Muscle layer of duodenum (tissue), 2 donors: ENCODE data around the gene RAD52.
A peak's percentile ranks its signal among the peaks of the same experiment; 100 is the strongest.

ENCODE experiments used
- H3K27ac ChIP-seq: one replicate; pipeline ENCODE4 v1.7.0; 2013; ENCODE audit warnings: mild to moderate bottlenecking, low read length
- H3K27me3 ChIP-seq: one replicate; pipeline ENCODE4 v1.7.0; 2013; ENCODE audit warnings: low read depth, mild to moderate bottlenecking, control low read depth, low read length
- H3K36me3 ChIP-seq, 2 donors: one replicate each; pipeline ENCODE4 v1.7.0; 2013; ENCODE audit warnings: low read length in 2 of 2, control low read depth in 1 of 2, mild to moderate bottlenecking in 1 of 2; ENCODE audit not compliant: insufficient read depth in 2 of 2, control insufficient read depth in 1 of 2
- H3K4me1 ChIP-seq, 2 donors: one replicate each; pipeline ENCODE4 v1.7.0; 2013; ENCODE audit warnings: low read length in 2 of 2, mild to moderate bottlenecking in 2 of 2, control low read depth in 1 of 2, moderate library complexity in 1 of 2; ENCODE audit not compliant: insufficient read depth in 2 of 2, control insufficient read depth in 1 of 2
- H3K4me3 ChIP-seq, 2 donors: one replicate each; pipeline ENCODE4 v1.7.0; 2013; ENCODE audit warnings: low read length in 2 of 2, low read depth in 1 of 2, mild to moderate bottlenecking in 1 of 2
- H3K9me3 ChIP-seq, 2 donors: one replicate each; pipeline ENCODE4 v1.7.0; 2013; ENCODE audit warnings: low read length in 2 of 2, control low read depth in 1 of 2, mild to moderate bottlenecking in 1 of 2; ENCODE audit not compliant: control insufficient read depth in 1 of 2
- donor health status: healthy.

The RAD52 gene

DNA sequence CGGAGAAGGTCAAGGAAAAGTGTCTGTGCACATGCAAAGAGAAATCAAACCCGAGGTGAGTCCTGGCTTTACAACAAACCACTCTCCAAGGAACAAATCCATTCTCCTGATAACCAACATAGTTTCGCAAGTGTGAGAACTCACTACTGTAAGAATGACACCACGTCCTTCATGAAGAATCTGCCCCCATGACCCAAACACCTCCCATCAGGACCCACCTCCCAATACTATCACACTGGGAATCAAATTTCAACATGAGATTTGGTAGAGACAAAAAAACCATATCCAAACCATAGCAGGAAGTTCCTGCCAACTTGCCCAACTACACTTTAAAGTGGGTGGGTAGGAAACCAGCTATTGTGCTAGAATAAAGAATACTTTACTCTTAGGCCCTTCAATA, 39.2 kb upstream of the RAD52 start:
- Histone ChIP-seq H3K27me3 (no peaks in the 10 kb centered on the region), H3K36me3 (no peaks in the 10 kb centered on the region), H3K4me1 (peaks cover 12 to 19% of the 10 kb centered on the region in 2 donors), H3K4me3 (peak overlapping the region; percentile 74 to 80), H3K9me3 (no peaks in the 10 kb centered on the region), H3K27ac (peak overlapping the region; percentile 86)

DNA sequence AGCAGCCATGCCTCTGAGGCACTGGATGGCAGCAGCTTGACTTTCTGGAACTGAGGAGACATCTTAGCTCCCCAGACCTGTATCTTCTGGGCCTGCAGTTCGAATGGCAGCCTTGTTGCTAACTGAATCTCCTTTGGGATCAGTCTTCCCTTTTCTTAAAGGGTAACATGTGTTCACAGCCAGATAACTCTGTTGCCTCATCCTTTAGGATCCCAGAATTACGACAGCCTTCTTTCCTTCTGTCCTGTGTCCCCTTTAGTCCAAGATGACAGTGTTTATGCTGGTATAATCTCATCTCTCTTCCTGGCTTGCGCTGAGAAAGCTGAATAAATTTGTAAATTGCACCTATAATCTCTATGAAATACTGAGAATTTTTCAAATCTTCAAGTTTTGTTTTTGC, 32.5 kb upstream of the RAD52 start:
- no peaks in the 10 kb centered on the region for H3K4me1 ChIP-seq
- no peak overlapping the region for H3K27ac ChIP-seq
- no peaks in the 10 kb centered on the region for H3K27me3 ChIP-seq
- H3K4me3 ChIP-seq = no peak overlapping the region
- H3K9me3 ChIP-seq = no peaks in the 10 kb centered on the region
- no peaks in the 10 kb centered on the region for H3K36me3 ChIP-seq

DNA sequence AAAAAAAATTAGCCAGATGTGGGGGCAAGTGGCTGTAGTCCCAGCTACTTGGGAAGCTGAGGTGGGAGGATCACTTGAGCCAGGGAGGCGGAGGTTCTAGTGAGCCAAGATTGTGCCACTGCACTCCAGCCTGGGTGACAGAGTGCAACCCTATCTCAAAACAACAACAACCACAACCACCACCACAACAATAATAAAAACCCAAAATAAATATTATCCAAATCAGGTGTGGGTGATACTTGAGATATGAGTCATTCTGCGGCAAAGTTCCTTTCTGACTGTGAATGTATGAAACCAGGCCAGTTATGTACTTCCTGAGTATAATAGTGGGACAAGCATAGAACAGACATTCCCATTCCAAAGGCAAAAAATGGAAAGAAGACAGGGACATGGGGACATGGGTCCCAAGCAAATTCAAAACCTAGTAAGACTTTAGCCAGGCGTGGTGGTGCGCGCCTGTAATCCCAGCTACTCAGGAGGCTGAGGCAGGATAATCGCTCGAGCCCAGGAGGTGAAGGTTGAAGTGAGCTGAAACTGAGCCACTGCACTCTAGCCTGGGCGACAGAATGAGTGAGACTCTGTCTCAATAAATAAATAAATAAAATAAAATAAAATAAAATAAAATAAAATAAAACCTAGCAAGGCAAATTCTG, 31.8 kb upstream of the RAD52 start:
- no peak overlapping the region for H3K27ac ChIP-seq
- H3K9me3 ChIP-seq = no peaks in the 10 kb centered on the region
- H3K27me3 ChIP-seq = no peaks in the 10 kb centered on the region
- H3K4me3 ChIP-seq = no peak overlapping the region
- no peaks in the 10 kb centered on the region for H3K36me3 ChIP-seq
- H3K4me1 ChIP-seq = no peaks in the 10 kb centered on the region

DNA sequence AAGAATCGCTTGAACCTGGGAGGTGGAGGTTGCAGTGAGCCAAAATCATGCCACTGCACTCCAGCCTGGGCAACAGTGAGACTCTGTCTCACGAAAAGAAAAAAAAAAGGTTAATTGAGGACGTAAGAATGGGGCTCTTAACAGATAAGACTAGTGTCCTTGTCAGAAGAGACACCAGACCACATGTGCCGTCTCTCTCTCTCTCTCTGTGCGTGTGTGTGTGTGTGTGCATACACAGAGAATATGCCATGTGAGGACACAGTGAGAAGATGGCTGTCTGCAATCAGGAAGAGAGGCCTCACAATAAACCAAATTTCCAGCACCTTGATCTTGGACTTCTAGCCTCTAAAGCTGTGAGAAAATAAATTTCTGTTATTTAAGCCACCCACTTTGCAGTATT, 29.9 kb upstream of the RAD52 start:
- no peak overlapping the region for H3K4me3 ChIP-seq
- H3K9me3 ChIP-seq = no peaks in the 10 kb centered on the region
- no peak overlapping the region for H3K27ac ChIP-seq
- no peaks in the 10 kb centered on the region for H3K4me1 ChIP-seq
- no peaks in the 10 kb centered on the region for H3K36me3 ChIP-seq
- H3K27me3 ChIP-seq = no peaks in the 10 kb centered on the region

DNA sequence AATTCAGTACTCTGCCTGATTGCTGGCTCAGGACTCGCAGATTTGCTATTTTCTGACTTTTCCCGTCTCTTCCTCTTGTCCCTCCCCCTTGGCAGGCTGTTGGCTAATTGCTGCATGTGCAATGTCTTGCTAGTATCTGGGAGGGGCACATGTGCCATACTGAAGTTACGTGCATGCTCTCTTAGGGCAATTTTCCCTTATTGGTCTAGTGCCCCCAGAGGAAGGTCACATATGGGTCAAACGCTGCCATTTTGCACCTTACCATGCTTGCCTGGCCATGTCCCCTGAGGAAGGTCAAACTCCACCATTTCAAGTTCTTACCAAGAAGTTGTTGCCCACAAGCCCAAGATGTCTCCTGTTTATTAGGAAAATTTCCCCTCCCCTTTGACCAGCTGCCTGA, 27.7 kb upstream of the RAD52 start:
- Histone ChIP-seq H3K27me3 (no peaks in the 10 kb centered on the region), H3K36me3 (no peaks in the 10 kb centered on the region), H3K4me1 (no peaks in the 10 kb centered on the region)

DNA sequence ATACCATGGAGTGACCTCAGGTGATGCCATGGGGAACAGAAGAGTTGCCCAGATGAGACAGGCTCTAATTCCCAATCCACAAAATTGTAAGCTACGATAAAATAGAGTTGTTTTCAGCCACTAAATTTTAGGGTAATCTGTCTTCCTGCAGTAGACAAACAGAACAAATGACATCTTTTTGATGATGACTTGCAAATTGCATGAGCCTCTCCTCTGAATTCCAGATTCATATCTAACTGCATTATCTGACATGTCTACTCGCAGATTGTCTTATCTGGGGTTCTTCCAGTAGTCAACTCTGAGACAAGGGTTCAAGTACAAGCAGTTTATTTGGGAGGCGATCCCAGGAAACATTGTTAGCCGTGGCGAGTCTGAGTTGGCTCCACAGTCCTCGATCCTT, 27.1 kb upstream of the RAD52 start:
- H3K4me1 ChIP-seq = no peaks in the 10 kb centered on the region
- no peaks in the 10 kb centered on the region for H3K9me3 ChIP-seq
- H3K4me3 ChIP-seq = no peak overlapping the region
- H3K36me3 ChIP-seq = no peaks in the 10 kb centered on the region
- no peak overlapping the region for H3K27ac ChIP-seq
- H3K27me3 ChIP-seq = no peaks in the 10 kb centered on the region

More for the DNA sequence above, 27.7 kb upstream of the RAD52 start:
- Histone ChIP-seq H3K27ac (no peak overlapping the region), H3K9me3 (no peaks in the 10 kb centered on the region), H3K4me3 (no peak overlapping the region)

DNA sequence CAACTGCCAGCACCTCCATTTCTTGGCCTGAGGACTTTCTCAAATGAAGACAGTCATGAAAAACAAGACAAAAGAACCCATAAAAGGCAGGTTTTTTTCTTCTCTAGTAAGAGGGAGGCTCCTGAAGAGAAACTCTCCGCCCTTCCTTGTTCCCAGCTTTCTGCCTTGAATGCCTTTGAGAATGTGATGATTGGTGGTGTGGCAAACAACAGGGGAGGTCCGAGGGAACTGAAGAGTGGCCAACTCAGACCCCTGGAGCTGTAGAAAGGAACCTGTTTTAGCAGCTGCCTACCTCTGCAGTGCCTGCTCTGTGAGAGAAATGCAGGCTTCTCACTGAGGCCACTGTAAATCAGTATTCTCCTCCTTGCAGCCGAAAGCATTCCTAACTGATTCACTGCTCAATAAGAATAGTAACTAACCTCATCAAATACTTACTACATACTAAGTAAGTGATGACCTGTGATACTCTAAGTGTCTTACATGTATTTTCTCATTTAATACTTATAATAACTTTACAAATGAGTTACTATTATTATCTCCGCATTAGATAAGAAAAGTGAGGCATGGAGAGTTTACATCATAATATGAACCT, 24.9 kb upstream of the RAD52 start:
- Histone ChIP-seq H3K36me3 (no peaks in the 10 kb centered on the region), H3K27ac (no peak overlapping the region), H3K4me3 (no peak overlapping the region), H3K4me1 (no peaks in the 10 kb centered on the region), H3K9me3 (no peaks in the 10 kb centered on the region), H3K27me3 (no peaks in the 10 kb centered on the region)

DNA sequence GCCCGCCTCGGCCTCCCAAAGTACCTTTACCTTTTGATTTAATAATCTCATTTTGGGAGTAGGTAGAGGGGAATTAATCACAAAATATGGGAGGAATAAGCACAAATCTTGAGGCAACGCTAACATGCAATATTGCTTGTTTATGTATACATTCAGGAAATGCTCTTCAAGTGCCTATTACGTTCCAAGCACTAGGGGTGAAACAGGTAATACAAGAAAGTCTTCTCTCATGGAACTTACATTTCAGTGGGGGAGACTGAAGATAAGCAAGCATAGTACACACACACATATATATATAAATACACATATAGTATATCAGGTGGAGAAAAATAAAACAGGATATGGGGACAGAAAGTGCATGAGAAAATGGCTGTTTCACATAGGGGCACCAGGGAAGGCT, 22.5 kb upstream of the RAD52 start:
- H3K4me3 ChIP-seq = no peak overlapping the region
- H3K27ac ChIP-seq = no peak overlapping the region
- H3K36me3 ChIP-seq = no peaks in the 10 kb centered on the region
- no peaks in the 10 kb centered on the region for H3K4me1 ChIP-seq
- H3K27me3 ChIP-seq = no peaks in the 10 kb centered on the region
- no peaks in the 10 kb centered on the region for H3K9me3 ChIP-seq

DNA sequence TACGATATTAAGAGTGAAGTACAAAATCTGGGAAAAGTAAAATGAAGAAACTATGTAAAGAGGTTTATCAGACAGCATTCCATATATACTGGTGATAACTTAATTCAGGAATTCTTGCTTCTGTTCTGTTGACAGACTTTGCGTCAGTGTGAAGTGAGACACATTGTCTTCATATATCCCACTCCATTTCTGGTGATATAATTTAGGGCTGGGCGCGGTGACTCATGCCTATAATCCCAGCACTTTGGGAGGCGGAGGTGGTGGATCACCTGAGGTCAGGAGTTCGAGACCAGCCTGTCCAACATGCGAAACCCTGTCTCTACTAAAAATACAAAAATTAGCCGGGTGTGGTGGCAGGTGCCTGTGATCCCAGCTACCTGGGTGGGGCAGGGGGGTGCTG, 20.3 kb upstream of the RAD52 start:
- H3K4me1 ChIP-seq = no peaks in the 10 kb centered on the region
- no peak overlapping the region for H3K27ac ChIP-seq
- no peak overlapping the region for H3K4me3 ChIP-seq
- H3K9me3 ChIP-seq = no peaks in the 10 kb centered on the region
- no peaks in the 10 kb centered on the region for H3K27me3 ChIP-seq
- no peaks in the 10 kb centered on the region for H3K36me3 ChIP-seq

DNA sequence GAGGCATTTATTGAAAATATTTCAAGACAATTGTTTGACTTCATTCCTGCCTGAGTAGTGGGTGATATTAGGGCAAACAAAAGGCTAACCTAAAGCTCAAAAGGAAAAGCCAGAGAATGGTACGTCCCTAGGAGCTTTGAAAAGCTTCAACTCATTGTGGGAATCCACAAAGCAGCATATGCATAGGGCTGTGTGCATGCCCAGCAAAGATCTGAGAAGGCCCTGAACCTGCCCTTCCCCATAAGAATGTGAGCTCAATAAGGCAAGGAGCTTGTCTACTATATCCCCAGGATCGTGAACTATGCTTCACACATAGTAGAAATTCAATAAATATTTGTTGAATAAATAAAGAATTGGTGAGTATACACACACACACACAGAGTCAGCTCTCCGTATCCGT, 19.1 kb upstream of the RAD52 start:
- H3K27me3 ChIP-seq = no peaks in the 10 kb centered on the region
- H3K4me3 ChIP-seq = no peak overlapping the region
- H3K27ac ChIP-seq = no peak overlapping the region
- H3K9me3 ChIP-seq = no peaks in the 10 kb centered on the region
- H3K36me3 ChIP-seq = no peaks in the 10 kb centered on the region
- no peaks in the 10 kb centered on the region for H3K4me1 ChIP-seq

DNA sequence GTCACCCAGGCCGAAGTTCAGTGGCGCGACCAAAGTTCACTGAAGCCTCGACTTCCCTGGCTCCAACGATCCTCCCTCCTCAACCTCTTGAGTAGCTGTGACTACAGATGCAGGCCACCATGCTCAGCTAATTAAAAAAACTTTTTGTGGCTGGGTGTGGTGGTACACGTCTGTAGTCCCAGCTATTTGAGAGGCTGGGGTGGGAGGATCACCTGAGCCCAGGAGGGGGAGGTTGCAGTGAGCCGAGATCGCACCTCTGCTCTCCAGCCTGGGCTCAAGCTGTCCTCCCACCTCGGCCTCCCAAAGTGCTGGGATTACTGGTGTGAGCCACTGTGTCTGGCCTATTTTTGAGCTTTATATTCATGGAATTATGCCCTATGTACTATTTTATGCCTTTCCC, 18.1 kb upstream of the RAD52 start:
- Histone ChIP-seq H3K27me3 (no peaks in the 10 kb centered on the region), H3K4me3 (no peak overlapping the region), H3K4me1 (no peaks in the 10 kb centered on the region), H3K36me3 (no peaks in the 10 kb centered on the region), H3K9me3 (no peaks in the 10 kb centered on the region), H3K27ac (no peak overlapping the region)

DNA sequence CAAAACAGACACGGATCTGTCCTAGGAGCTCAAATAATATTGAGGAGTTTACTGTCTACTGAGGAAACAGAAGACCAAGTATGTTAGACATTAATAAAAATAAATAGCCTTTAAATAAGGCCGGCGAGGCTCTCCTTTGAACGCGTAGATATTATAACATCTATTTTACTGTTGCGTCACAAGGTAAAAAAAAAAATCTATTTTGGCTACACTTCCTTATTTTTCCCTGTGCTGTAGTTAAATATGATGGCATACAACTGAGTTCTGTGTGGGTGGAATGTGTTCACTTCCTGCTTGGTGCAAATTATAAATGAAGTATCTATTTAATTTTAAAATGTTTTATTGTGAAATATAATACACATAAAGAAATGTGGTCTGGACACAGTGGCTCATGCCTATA, 17.2 kb upstream of the RAD52 start:
- Histone ChIP-seq H3K27ac (no peak overlapping the region), H3K36me3 (no peaks in the 10 kb centered on the region), H3K4me1 (no peaks in the 10 kb centered on the region), H3K27me3 (no peaks in the 10 kb centered on the region), H3K9me3 (no peaks in the 10 kb centered on the region), H3K4me3 (no peak overlapping the region)
